HEK293 (cell line): ENCODE data around the gene CHCHD6.

Source experiments
- FEZF1 ChIP-seq: fragments of 450-650 bp; formaldehyde crosslinking; IDR thresholded peaks from 2 replicates; pipeline ENCODE4 v1.5.1; 2016; ENCODE audit warnings: missing biosample characterization, missing genetic modification characterization
- KLF10 ChIP-seq: fragments of 450-650 bp; IDR thresholded peaks from 2 replicates; pipeline ENCODE4 v1.5.1; 2018; ENCODE audit warnings: missing biosample characterization, mild to moderate bottlenecking, missing genetic modification characterization
- MZF1 ChIP-seq: fragments of 450-650 bp; formaldehyde crosslinking; IDR thresholded peaks from 2 replicates; pipeline ENCODE4 v1.5.1; 2017; ENCODE audit warnings: missing biosample characterization, missing genetic modification characterization, borderline replicate concordance
- SCRT1 ChIP-seq: fragments of 450-650 bp; formaldehyde crosslinking; IDR thresholded peaks from 2 replicates; pipeline ENCODE4 v1.5.1; 2016; ENCODE audit warnings: missing biosample characterization, missing genetic modification characterization, borderline replicate concordance
- SCRT2 ChIP-seq: fragments of 450-650 bp; formaldehyde crosslinking; IDR thresholded peaks from 2 replicates; pipeline ENCODE4 v1.5.1; 2016; ENCODE audit warnings: missing biosample characterization, missing genetic modification characterization
- TCF7L2 ChIP-seq: IDR thresholded peaks from 2 replicates; pipeline ENCODE4 v1.6.1; 2011; ENCODE audit warnings: low read depth, mild to moderate bottlenecking, inconsistent platforms, low read length, moderate library complexity, borderline replicate concordance
- WT1 ChIP-seq: fragments of 450-650 bp; formaldehyde crosslinking; IDR thresholded peaks from 2 replicates; pipeline ENCODE4 v1.5.1; 2016; ENCODE audit warnings: missing biosample characterization, missing genetic modification characterization
- YY1 ChIP-seq: fragments of 450-650 bp; formaldehyde crosslinking; IDR thresholded peaks from 2 replicates; pipeline ENCODE4 v1.5.1; 2018; ENCODE audit warnings: missing biosample characterization, missing genetic modification characterization
- YY2 ChIP-seq: fragments of 450-650 bp; formaldehyde crosslinking; IDR thresholded peaks from 2 replicates; pipeline ENCODE4 v1.5.1; 2016; ENCODE audit warnings: missing biosample characterization, missing genetic modification characterization
- ZBTB17 ChIP-seq: fragments of 450-650 bp; formaldehyde crosslinking; IDR thresholded peaks from 2 replicates; pipeline ENCODE4 v1.5.1; 2016; ENCODE audit warnings: missing biosample characterization, missing genetic modification characterization
- ZBTB48 ChIP-seq: fragments of 450-650 bp; formaldehyde crosslinking; IDR thresholded peaks from 2 replicates; pipeline ENCODE4 v1.5.1; 2016; ENCODE audit warnings: missing biosample characterization, missing genetic modification characterization
- ZFP3 ChIP-seq: fragments of 450-650 bp; formaldehyde crosslinking; IDR thresholded peaks from 2 replicates; pipeline ENCODE4 v1.5.1; 2016; ENCODE audit warnings: low read depth, missing biosample characterization, missing genetic modification characterization
- ZFP37 ChIP-seq: fragments of 450-650 bp; formaldehyde crosslinking; IDR thresholded peaks from 2 replicates; pipeline ENCODE4 v1.5.1; 2016; ENCODE audit warnings: missing biosample characterization, missing genetic modification characterization
- ZIC2 ChIP-seq: fragments of 450-650 bp; formaldehyde crosslinking; IDR thresholded peaks from 2 replicates; pipeline ENCODE4 v1.5.1; 2016; ENCODE audit warnings: missing biosample characterization, missing genetic modification characterization
- ZNF140 ChIP-seq: fragments of 450-650 bp; formaldehyde crosslinking; IDR thresholded peaks from 2 replicates; pipeline ENCODE4 v1.5.1; 2016; ENCODE audit warnings: missing biosample characterization, missing genetic modification characterization
- ZNF146 ChIP-seq: fragments of 450-650 bp; formaldehyde crosslinking; IDR thresholded peaks from 2 replicates; pipeline ENCODE4 v1.5.1; 2016; ENCODE audit warnings: missing biosample characterization, missing genetic modification characterization
- ZNF24 ChIP-seq: fragments of 450-650 bp; formaldehyde crosslinking; IDR thresholded peaks from 2 replicates; pipeline ENCODE4 v1.5.1; 2016; ENCODE audit warnings: missing biosample characterization, missing genetic modification characterization
- ZNF354C ChIP-seq: fragments of 450-650 bp; formaldehyde crosslinking; IDR thresholded peaks from 2 replicates; pipeline ENCODE4 v1.5.1; 2016; ENCODE audit warnings: missing biosample characterization, missing genetic modification characterization, low read depth, borderline replicate concordance
- ZNF366 ChIP-seq: fragments of 450-650 bp; formaldehyde crosslinking; conservative IDR thresholded peaks from 2 replicates; pipeline ENCODE4 v1.5.1; 2016; ENCODE audit warnings: missing biosample characterization, missing genetic modification characterization
- ZNF549 ChIP-seq: fragments of 450-650 bp; IDR thresholded peaks from 2 replicates; pipeline ENCODE4 v1.5.1; 2018; ENCODE audit warnings: missing biosample characterization, missing genetic modification characterization, mild to moderate bottlenecking, inconsistent platforms, moderate library complexity
- ZNF558 ChIP-seq: fragments of 450-650 bp; formaldehyde crosslinking; IDR thresholded peaks from 2 replicates; pipeline ENCODE4 v1.5.1; 2016; ENCODE audit warnings: missing biosample characterization, missing genetic modification characterization
- ZNF610 ChIP-seq: fragments of 450-650 bp; formaldehyde crosslinking; IDR thresholded peaks from 2 replicates; pipeline ENCODE4 v1.5.1; 2016; ENCODE audit warnings: missing biosample characterization, missing genetic modification characterization, borderline replicate concordance
- ZNF747 ChIP-seq: fragments of 450-650 bp; formaldehyde crosslinking; IDR thresholded peaks from 2 replicates; pipeline ENCODE4 v1.5.1; 2016; ENCODE audit warnings: missing biosample characterization, missing genetic modification characterization
- ZNF791 ChIP-seq: fragments of 450-650 bp; formaldehyde crosslinking; IDR thresholded peaks from 2 replicates; pipeline ENCODE4 v1.5.1; 2016; ENCODE audit warnings: missing biosample characterization, missing genetic modification characterization
- ZXDB ChIP-seq: fragments of 450-650 bp; formaldehyde crosslinking; IDR thresholded peaks from 2 replicates; pipeline ENCODE4 v1.5.1; 2016; ENCODE audit warnings: missing biosample characterization, missing genetic modification characterization
- TF ChIP-seq, protein P1 (sequence below): fragments of 450-650 bp; formaldehyde crosslinking; optimal IDR thresholded peaks from 2 replicates; pipeline ENCODE3; 2016; ENCODE audit warnings: missing biosample characterization, mild to moderate bottlenecking, missing genetic modification characterization
- TF ChIP-seq, protein P2 (sequence below): fragments of 450-650 bp; formaldehyde crosslinking; IDR thresholded peaks from 2 replicates; pipeline ENCODE4 v1.5.1; 2016; ENCODE audit warnings: missing biosample characterization, missing genetic modification characterization
- TF ChIP-seq, protein P3 (sequence below): fragments of 450-650 bp; formaldehyde crosslinking; IDR thresholded peaks from 2 replicates; pipeline ENCODE4 v1.5.1; 2016; ENCODE audit warnings: missing biosample characterization, missing genetic modification characterization
- TF ChIP-seq, protein P4 (sequence below): fragments of 450-650 bp; formaldehyde crosslinking; IDR thresholded peaks from 2 replicates; pipeline ENCODE4; 2016; ENCODE audit warnings: missing biosample characterization, missing genetic modification characterization
- TF ChIP-seq, protein P5 (sequence below): fragments of 450-650 bp; formaldehyde crosslinking; IDR thresholded peaks from 2 replicates; pipeline ENCODE4 v1.5.1; 2017; ENCODE audit warnings: missing biosample characterization, missing genetic modification characterization

The CHCHD6 gene

DNA sequence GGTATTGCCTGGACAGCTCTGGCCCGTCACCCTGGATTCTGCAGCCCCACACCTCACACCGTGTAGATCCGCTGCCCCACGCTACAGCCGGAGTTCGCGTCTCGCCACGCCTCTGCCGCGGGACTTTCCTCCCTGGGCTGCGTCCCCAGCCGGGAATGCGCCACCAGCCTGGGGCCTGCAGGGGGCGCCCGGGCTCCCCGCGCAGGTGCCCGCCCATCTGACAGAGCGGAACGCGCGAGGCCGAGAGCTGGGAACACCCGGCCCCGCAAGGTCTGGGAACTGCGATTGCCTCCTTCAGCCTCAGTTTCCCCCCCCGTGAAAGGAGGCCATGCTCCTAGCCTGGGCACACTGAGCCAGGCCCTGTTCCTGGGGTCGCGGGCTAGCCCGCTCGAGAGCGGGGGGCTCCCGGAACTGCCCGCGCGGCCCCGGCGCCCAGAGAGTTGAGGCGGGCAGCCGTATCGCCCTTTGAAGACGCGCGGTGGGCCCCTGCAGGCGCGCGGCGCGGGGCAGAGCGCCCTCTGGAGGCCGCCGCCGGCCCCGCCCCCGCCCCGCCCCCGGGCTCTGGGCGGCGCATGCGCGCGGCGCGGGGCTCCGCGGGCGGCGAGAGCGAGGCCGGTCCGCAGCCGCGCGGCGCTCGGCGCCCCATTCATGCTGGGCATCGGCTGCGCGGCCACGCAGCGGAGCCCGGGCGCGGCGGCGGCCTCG, 278.6 kb downstream of the CHCHD6 start, which contains the start of gene PLXNA1 (continued):
- TF ChIP-seq TCF7L2 (peak; percentile 62; the same call in 1 of the 2 replicates), SCRT1 (tag by site-specific recombination) (no peak), ZNF366 (tag by site-specific recombination) (no peak), MZF1 (no peak), ZBTB17 (tag by site-specific recombination) (peak; percentile 61), ZNF140 (tag by site-specific recombination) (no peak), KLF10 (tag by site-specific recombination) (peak; percentile 94), ZNF146 (peak; percentile 59; the same call in 1 of the 2 replicates), ZIC2 (tag by site-specific recombination) (peak; percentile 42; the same call in 1 of the 2 replicates), ZXDB (tag by site-specific recombination) (peak; percentile 88), ZNF558 (no peak), ZBTB48 (peak; percentile 44; the same call in 1 of the 2 replicates), ZNF549 (tag by site-specific recombination) (no peak), ZNF747 (tag by site-specific recombination) (no peak), SCRT2 (tag by site-specific recombination) (peak; percentile 22; the same call in 1 of the 2 replicates), WT1 (0 out of 2 replicates have a peak, but pooled peaks have one; percentile 45), ZFP37 (peak; percentile 89; the same call in 1 of the 2 replicates), ZNF24 (tag by site-specific recombination) (peak; percentile 82; the same call in 1 of the 2 replicates), ZNF791 (no peak), FEZF1 (tag by site-specific recombination) (0 out of 2 replicates have a peak, but pooled peaks have one; percentile 6), YY1 (peak; percentile 54; the same call in 1 of the 2 replicates), ZFP3 (no peak), ZNF610 (tag by site-specific recombination) (no peak), YY2 (no peak), ZNF354C (tag by site-specific recombination) (no peak)
- TF ChIP-seq, protein P1, sequence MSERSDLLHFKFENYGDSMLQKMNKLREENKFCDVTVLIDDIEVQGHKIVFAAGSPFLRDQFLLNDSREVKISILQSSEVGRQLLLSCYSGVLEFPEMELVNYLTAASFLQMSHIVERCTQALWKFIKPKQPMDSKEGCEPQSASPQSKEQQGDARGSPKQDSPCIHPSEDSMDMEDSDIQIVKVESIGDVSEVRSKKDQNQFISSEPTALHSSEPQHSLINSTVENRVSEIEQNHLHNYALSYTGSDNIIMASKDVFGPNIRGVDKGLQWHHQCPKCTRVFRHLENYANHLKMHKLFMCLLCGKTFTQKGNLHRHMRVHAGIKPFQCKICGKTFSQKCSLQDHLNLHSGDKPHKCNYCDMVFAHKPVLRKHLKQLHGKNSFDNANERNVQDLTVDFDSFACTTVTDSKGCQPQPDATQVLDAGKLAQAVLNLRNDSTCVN (tag by site-specific recombination), result peak; percentile 92
- TF ChIP-seq, protein P2, sequence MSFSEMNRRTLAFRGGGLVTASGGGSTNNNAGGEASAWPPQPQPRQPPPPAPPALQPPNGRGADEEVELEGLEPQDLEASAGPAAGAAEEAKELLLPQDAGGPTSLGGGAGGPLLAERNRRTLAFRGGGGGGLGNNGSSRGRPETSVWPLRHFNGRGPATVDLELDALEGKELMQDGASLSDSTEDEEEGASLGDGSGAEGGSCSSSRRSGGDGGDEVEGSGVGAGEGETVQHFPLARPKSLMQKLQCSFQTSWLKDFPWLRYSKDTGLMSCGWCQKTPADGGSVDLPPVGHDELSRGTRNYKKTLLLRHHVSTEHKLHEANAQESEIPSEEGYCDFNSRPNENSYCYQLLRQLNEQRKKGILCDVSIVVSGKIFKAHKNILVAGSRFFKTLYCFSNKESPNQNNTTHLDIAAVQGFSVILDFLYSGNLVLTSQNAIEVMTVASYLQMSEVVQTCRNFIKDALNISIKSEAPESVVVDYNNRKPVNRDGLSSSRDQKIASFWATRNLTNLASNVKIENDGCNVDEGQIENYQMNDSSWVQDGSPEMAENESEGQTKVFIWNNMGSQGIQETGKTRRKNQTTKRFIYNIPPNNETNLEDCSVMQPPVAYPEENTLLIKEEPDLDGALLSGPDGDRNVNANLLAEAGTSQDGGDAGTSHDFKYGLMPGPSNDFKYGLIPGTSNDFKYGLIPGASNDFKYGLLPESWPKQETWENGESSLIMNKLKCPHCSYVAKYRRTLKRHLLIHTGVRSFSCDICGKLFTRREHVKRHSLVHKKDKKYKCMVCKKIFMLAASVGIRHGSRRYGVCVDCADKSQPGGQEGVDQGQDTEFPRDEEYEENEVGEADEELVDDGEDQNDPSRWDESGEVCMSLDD, result peak; percentile 92
- TF ChIP-seq, protein P3, sequence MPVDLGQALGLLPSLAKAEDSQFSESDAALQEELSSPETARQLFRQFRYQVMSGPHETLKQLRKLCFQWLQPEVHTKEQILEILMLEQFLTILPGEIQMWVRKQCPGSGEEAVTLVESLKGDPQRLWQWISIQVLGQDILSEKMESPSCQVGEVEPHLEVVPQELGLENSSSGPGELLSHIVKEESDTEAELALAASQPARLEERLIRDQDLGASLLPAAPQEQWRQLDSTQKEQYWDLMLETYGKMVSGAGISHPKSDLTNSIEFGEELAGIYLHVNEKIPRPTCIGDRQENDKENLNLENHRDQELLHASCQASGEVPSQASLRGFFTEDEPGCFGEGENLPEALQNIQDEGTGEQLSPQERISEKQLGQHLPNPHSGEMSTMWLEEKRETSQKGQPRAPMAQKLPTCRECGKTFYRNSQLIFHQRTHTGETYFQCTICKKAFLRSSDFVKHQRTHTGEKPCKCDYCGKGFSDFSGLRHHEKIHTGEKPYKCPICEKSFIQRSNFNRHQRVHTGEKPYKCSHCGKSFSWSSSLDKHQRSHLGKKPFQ, result no peak
- TF ChIP-seq, protein P4, sequence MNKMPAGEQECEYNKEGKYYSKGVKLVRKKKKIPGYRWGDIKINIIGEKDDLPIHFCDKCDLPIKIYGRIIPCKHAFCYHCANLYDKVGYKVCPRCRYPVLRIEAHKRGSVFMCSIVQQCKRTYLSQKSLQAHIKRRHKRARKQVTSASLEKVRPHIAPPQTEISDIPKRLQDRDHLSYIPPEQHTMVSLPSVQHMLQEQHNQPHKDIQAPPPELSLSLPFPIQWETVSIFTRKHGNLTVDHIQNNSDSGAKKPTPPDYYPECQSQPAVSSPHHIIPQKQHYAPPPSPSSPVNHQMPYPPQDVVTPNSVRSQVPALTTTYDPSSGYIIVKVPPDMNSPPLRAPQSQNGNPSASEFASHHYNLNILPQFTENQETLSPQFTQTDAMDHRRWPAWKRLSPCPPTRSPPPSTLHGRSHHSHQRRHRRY (tag by site-specific recombination), result no peak
- TF ChIP-seq, protein P5, sequence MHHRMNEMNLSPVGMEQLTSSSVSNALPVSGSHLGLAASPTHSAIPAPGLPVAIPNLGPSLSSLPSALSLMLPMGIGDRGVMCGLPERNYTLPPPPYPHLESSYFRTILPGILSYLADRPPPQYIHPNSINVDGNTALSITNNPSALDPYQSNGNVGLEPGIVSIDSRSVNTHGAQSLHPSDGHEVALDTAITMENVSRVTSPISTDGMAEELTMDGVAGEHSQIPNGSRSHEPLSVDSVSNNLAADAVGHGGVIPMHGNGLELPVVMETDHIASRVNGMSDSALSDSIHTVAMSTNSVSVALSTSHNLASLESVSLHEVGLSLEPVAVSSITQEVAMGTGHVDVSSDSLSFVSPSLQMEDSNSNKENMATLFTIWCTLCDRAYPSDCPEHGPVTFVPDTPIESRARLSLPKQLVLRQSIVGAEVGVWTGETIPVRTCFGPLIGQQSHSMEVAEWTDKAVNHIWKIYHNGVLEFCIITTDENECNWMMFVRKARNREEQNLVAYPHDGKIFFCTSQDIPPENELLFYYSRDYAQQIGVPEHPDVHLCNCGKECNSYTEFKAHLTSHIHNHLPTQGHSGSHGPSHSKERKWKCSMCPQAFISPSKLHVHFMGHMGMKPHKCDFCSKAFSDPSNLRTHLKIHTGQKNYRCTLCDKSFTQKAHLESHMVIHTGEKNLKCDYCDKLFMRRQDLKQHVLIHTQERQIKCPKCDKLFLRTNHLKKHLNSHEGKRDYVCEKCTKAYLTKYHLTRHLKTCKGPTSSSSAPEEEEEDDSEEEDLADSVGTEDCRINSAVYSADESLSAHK (tag by site-specific recombination), result peak; percentile 37; the same call in 1 of the 2 replicates
